Stimulated activated CD8-positive, alpha-beta memory T cell treated with anti-CD3 and anti-CD28 coated beads, Interleukin-4, amount 100 ng/mL, for 4 hours (primary cell): ENCODE data around the gene TMEM184A.
A peak's percentile ranks its signal among the peaks of the same experiment; 100 is the strongest.

Experiments used
- DNase-seq, 2 donors: peaks; one replicate each; pipeline ENCODE4 v3.0.0-alpha.2; 2020; ENCODE audit warnings: low read depth in 2 of 2, low spot score in 1 of 2

Gene TMEM184A

DNA sequence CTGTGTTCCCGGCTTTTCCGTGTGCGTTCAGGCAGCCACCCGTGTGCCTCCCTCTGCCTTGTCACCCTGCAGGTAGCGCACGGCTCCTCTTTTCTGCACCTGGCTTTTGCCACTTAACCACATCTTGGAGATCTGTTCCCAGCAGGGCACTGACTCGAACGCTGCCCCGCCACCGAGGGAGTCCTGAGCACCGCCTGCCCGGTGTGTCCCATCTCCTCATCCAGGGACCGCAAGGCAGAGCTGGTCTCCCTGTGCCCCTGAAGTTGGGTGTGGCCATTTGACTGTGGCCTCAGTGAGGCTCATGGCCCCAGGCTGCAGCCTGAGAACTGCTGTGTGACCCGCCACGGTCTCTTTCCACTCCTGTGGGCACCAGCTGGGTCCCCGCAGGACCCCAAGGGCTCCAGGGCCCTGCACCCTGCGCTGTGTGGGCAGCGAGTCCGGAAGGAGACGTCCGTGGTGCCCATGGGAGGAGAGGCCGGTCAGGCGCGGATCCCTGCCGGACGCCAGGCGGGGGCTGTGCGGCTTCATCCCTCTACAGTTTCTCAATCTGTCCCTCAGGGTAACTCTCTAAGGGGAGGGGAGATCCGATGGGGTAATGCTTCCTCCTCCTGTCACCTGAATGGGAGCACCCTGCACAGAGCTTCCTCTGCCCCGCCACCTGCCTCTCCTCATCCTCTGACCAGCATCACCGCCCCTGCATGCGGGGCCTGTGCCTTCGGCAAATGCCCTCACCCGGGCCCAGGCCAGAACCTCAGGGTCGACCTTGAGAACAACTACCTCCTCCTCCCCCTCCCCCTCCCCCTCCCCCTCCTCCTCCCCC, 50.1 kb downstream of the TMEM184A start:
- DNase-seq, result no peak

DNA sequence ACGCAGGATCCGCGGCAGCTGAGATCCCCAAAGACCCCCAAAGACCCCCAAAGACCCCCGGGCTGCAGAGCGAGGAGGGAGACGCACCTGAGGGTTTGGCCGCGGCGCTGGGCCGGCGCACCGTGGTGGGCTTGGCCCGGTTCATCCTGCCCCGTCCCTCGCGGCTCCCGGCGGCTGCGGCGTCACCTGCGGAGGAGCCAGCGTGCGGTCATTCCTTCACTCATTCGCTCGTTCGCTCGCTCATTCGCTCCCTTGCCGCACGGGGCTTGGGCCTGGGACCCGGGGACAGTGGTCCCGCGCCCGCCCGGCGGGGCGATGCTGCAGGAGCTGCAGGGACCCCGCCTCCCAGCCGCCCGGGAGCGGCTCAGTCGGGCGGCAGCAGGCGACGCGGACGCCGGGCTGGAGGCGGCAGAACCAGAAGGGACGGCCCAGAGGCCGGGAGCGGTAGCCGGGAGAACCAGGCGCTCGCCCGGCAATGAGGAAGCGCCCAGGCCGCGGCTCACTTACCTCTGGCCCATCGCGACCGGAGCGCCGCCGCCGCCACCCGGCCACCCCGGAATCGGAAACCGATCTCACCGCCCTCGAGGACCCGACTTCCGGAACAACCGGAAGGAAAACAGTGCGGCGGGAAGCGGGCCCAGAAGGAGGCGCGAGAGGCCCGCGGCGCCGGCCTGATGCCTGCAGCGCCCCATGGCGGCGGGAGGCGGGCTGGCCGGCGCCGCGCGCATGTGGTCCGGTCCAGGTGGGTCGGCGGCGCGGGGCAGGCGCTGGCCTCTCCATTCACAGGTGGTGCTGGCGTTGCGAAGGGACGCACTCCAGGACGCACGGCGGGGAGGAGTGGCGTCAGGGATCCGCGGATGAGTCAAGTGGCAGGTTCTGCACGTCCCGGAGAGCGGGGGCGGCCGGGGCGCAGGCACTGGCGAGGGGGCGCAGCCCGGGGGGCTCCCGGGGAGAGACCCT, 51.9 kb downstream of the TMEM184A start, which contains the start of gene INTS1:
Gene INTS1 (minus strand): TSS at position 574 of the 960 bp plus-strand sequence. CDS start 429 bp downstream, at position 145.
- peak; percentile 69 to 81 for DNase-seq

DNA sequence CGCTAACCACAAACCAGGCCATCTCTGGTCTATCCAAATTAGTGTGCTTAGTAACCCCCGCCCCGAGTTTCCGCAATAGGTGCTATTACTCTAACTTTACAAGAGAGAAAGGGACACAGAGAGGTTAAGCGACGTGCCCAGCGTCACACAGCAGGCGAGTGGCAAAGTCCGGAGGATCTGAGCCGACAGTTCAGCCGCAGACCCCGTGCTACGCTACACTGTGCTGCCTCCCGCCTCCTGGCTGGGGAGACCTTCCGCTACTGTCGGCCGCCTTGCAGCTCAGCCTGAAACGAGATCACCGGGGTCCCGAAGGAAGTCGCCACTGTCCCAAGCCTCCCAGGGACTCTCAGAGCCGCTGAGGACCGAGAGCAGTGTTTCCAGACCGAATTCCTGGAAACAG, 52.6 kb downstream of the TMEM184A start:
- no peak for DNase-seq

DNA sequence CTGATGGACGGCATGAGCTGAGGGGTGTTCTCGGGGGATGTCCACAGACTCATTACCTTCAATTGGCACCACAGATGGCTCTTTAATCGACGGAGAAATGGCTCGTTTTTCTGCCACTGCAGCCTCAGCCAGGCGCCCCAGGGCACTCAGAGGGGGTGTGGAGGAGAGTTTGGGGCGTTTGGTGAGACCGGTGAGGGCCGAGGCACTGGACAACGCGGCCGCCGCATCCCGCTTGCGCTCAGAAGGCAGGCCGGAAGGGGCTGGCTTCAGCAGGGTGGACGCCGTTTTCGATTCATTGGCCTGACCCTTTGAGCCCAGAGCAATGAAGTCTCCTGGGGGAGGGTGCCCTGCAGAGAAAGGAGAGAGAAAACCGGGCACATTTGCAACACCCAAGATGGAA, 53.2 kb downstream of the TMEM184A start:
- no peak for DNase-seq

DNA sequence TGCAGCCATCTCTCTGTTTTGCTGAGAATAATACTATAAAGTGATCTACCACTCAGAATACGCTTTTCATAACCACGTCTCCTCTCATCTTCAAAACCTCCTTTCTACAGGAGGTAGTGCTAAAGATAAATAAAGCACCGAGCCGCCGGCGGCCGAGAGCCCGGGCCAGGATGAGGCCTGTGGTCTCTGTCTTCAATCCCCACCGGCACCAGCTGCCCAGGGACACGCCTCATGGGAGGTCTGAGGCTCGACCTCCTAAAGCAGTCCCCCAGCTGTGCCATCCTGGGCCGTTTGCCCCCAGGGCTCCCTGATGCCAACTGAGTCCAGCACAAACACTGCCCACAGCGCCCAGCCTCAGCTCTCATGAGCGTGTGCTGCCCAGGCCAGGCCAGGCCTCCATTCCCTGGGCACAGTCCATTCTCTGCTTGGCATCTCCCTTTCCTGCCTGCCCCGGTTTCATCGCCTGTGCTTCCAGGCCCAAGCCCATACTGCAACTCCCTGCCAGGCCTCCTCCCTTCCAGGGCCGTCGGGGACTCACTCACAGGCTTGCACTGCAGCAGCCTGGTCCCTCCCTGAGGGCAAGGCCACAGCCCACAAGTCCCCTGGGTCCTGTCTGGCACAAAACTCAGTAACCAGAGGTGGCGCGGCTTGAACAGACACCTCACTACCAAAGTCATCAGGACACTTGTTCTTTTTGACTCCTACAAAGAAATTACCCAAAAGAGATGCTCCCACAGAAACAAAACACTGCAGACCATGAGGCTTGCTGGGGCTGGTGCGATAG, 54.3 kb downstream of the TMEM184A start:
- no peak for DNase-seq

DNA sequence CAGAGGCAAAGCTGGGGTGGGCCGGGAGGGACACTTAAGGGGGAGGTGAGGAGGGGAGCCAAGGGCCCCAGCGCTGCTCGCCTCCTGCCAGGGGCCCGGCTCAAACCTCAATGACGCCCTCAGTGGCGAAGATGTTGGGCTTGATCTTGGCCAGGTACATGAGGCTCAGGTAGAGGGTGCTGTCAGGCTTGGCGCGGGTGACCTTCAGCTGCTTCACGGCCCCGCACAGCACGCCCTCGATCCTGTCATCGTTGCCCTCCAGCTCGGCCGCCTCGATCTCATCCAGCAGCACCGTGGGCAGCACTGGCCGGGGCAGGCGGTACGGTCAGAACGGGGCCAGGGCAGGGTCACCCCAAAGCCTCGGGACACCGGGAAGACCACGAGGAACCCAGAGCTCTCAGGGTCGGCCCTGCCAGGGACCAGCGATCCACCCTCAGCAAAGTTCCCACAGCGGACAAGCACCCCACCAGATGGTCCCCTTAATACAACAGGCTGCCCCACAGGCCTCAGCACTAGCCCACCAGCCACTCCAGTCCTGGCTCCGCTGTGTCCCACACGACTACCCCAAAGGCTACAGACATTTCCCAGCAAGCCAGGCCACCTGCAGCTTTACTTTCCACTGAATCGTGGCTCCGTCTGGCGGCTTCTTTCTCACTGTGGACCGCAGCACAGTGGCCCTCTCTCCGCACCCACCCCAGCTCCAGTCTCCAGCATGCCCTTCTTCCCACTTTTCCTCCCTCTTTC, 55.8 kb downstream of the TMEM184A start:
- DNase-seq, result no peak

DNA sequence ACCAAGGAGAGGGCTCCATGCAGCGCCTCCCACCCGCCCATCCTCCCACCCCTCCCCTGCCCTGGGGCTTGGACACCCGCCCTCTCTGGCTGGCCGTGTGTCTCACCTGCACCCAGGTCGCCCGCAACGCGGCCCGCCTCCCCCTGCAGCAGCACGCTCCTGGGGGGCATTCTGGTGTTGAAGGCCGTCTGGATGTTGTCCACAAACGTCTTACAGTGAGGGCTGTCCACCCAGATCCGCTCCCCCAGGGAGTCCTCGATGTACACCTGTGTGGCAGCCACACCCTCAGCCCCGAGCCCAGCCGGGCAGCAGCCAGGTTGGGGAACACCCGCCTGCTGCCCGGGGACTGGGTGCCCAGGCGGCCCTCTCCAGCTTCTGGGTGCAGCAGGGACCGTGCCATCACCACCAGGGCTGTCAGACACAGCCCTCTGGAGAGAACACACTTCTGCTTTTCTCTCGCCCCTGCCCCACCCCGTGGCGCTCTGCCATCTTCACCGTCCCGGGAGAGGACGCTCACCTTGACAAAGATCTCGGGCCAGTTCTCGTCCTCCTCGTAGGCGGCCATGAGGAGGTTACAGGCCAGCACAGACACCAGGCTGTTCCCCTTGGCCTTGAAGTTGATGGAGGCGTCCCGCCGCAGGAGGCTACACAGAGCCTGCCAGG, 56.5 kb downstream of the TMEM184A start:
- no peak for DNase-seq

GRCh38 chr7:1498370-1499305, 57.4 kb downstream of the TMEM184A start:
- DNase-seq, result no peak

GRCh38 chr7:1497293-1497927, 58.6 kb downstream of the TMEM184A start:
- DNase-seq, result no peak

- DNase-seq, result no peak
Observed at GRCh38 chr7:1496531-1497292, 59.3 kb downstream of the TMEM184A start.

- no peak for DNase-seq
Observed at GRCh38 chr7:1495564-1496242, 60.3 kb downstream of the TMEM184A start.

- no peak for DNase-seq
Observed at GRCh38 chr7:1494866-1495563, 61.0 kb downstream of the TMEM184A start.

DNA sequence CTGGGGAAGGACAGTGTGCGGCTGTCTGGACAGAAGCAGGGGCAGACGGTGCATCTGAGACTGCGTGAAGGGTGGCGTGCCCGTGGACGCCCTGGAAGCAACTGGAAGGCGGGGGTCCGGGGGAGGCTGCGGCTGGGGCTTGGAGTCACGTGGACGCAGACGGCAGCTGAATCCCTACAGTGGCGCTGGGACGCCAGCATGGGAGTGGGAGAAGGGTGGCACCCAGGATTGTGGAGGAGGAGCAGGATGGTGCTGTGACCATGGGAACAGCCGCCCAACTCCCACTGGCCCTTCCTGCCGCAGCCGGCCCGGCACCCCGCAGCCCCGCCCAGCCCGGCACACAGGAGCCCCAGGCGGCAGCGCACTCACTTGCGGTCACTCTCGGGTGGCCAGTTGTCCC, 61.6 kb downstream of the TMEM184A start:
- DNase-seq, result no peak

DNA sequence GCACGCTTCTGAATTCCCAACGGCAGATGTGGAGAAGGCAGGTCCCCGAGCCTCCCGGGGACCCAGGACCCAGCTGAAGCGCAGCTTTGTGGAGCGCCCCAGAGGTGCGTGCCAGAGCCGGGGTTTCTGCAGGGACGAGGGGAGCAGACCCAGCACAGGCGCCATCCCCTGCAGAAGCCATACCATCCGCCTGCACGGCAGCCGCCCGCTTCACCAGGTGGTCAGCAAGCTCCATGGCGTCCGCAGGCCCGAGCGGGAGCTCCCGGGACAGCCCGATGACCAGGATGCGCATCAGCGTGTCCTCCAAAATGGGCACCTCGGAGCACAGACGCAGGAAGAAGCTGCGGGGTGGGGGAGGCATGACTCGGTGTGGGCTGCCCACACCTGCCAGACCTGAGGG, 62.4 kb downstream of the TMEM184A start:
- no peak for DNase-seq

DNA sequence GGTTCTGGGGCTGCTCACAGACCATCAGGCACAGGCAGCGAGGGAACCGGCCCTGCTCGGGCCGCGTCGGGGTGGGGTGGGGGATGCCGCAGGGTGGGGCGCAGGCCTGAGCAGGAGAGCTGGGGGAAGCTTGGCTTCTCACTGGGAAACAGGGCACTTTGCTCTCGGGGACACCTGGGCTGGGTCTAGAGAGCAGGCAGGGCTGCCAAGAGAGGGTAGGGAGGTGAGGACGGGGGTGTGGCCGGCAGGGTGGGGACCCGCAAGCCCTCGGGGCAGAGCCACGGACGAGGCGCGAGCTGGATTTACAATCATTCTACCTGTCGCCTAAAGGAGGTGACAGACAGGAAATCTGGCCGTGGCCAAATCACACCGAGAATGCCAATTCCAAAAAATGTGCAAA, 62.9 kb downstream of the TMEM184A start:
- no peak for DNase-seq

DNA sequence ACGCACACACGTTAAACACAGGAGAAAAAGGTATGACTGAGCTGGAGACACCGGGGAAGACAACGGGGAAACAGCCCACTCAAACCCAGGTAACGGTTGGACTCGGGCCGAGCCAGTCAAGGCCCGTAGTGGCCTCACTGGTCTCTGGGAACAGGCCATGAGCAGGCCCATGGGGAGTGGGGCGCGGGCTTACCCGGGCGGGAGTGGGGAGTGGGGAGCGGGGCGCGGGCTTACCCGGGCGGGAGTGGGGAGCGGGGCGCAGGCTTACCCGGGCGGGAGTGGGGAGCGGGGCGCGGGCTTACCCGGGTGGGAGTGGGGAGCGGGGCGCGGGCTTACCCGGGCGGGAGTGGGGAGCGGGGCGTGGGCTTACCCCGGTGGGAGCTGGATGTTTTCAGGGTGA, 63.4 kb downstream of the TMEM184A start:
- DNase-seq, result no peak
